ENCODE data around the gene DLX6.
A peak's percentile ranks its signal among the peaks of the same experiment; 100 is the strongest.
"Not testable (repeated sequence)": the region's sequence is repeated elsewhere in the genome, so short reads cannot be mapped to it uniquely, and the experiment has no call there.

DLX6 gene

GRCh38 chr7:97024209-97025129 is 19.1 kb downstream of the DLX6 start, which contains the start of gene DLX5:
DLX5 (minus strand) TSS chr7:97024831; CDS start chr7:97024623, 208 bp downstream.
- DNase-seq, result no peak

GRCh38 chr7:97025130-97025499 is 19.8 kb downstream of the DLX6 start:
- DNase-seq, result no peak

GRCh38 chr7:97025983-97026714 is 20.8 kb downstream of the DLX6 start:
- DNase-seq, result no peak

GRCh38 chr7:97026715-97027426 is 21.5 kb downstream of the DLX6 start:
- no peak for DNase-seq

GRCh38 chr7:97027427-97028234 is 22.3 kb downstream of the DLX6 start:
- peak; percentile 54 to 61 for DNase-seq

- not testable (repeated sequence) for DNase-seq
Measured at GRCh38 chr7:97034213-97034852, 29.0 kb downstream of the DLX6 start.

- no peak for DNase-seq
Measured at GRCh38 chr7:97039374-97040065, 34.2 kb downstream of the DLX6 start.

GRCh38 chr7:97043281-97043680 is 37.9 kb downstream of the DLX6 start:
- DNase-seq, result no peak

Data from activated CD4-positive, alpha-beta T cell treated with anti-CD3 and anti-CD28 coated beads for 4 hours (primary cell).